IMR-90 (cell line): ENCODE results near the gene CEP72. TPM values are rescaled to one million over a fixed set of nuclear protein-coding genes. Genes with fewer than 3 reads are reported as not detected.

Experiments used
- ATAC-seq: fragments of 200-7000 bp; cut with Tn5 transposase; 2 replicates; pipeline ENCODE4 v1.9.1; 2020; ENCODE audit warnings: low read depth, mild to moderate bottlenecking, moderate library complexity
- BruUV-seq: library from RNA; stranded (reverse); fragments of 400-500 nt; replicated peaks from 2 replicates; lab custom pipeline; 2021; lab: Mats Ljungman, UMichigan
- CTCF ChIA-PET: fragments of 300-600 bp; formaldehyde crosslinking; extraction: SDS; loops from one replicate; lab custom pipeline; 2021; ENCODE audit warnings: antibody characterized with exemption; lab: Yijun Ruan, JAX
- POLR2A ChIA-PET: fragments of 300-600 bp; sonication (Branson Sonifier 250); formaldehyde crosslinking; loops from one replicate; lab custom pipeline; 2022; ENCODE audit warnings: antibody characterized with exemption; ENCODE audit not compliant: unreplicated experiment; lab: Charles Lee
- DNase-seq: peaks from one replicate; pipeline ENCODE4 v3.0.0; 2013
- H2AFZ ChIP-seq: replicated peaks from 2 replicates; pipeline ENCODE3; 2013; ENCODE audit warnings: low read length, mild to moderate bottlenecking; ENCODE audit not compliant: poor library complexity
- H2AK5ac ChIP-seq: 2 replicates; pipeline ENCODE4 v1.6.1; 2013; ENCODE audit warnings: low read depth, low read length, inconsistent platforms
- H2AK9ac ChIP-seq: replicated peaks from 2 replicates; pipeline ENCODE3; 2013; ENCODE audit warnings: mild to moderate bottlenecking, low read depth, low read length, moderate library complexity; ENCODE audit not compliant: poor library complexity
- H2BK120ac ChIP-seq: 2 replicates; pipeline ENCODE4 v1.6.1; 2013; ENCODE audit warnings: low read depth, low read length, inconsistent platforms
- H2BK15ac ChIP-seq: 3 replicates; pipeline ENCODE4 v1.6.1; 2013; ENCODE audit warnings: low read depth, low read length, inconsistent platforms
- H2BK20ac ChIP-seq: 2 replicates; pipeline ENCODE4 v1.6.1; 2013; ENCODE audit warnings: low read depth, mild to moderate bottlenecking, inconsistent platforms, low read length, moderate library complexity
- H2BK5ac ChIP-seq: 2 replicates; pipeline ENCODE4 v1.6.1; 2013; ENCODE audit warnings: mild to moderate bottlenecking, low read depth, low read length, inconsistent platforms; ENCODE audit not compliant: poor library complexity, severe bottlenecking
- H3K14ac ChIP-seq: replicated peaks from 2 replicates; pipeline ENCODE4 v1.6.1; 2013; ENCODE audit warnings: low read depth, low read length, inconsistent platforms
- H3K18ac ChIP-seq: 2 replicates; pipeline ENCODE4 v1.6.1; 2013; ENCODE audit warnings: low read depth, low read length, control low read depth
- H3K23ac ChIP-seq: 2 replicates; pipeline ENCODE4 v1.6.1; 2013; ENCODE audit warnings: low read depth, low read length, inconsistent platforms
- H3K27ac ChIP-seq: 2 replicates; pipeline ENCODE4 v1.5.1; 2013; ENCODE audit warnings: mild to moderate bottlenecking, control low read depth, low read length; ENCODE audit not compliant: insufficient read depth
- H3K27me3 ChIP-seq: 2 replicates; pipeline ENCODE4 v1.6.1; 2013; ENCODE audit warnings: low read length; ENCODE audit not compliant: control insufficient read depth, insufficient read depth
- H3K36me3 ChIP-seq: 2 replicates; pipeline ENCODE4 v1.6.1; 2013; ENCODE audit warnings: low read length, mixed read lengths; ENCODE audit not compliant: control insufficient read depth, insufficient read depth
- H3K4ac ChIP-seq: 2 replicates; pipeline ENCODE4 v1.6.1; 2013; ENCODE audit warnings: low read depth, low read length, inconsistent platforms
- H3K4me1 ChIP-seq: 2 replicates; pipeline ENCODE4 v1.6.1; 2013; ENCODE audit warnings: low read length, mixed read lengths; ENCODE audit not compliant: control insufficient read depth, insufficient read depth
- H3K4me2 ChIP-seq: 2 replicates; pipeline ENCODE4 v1.6.1; 2013; ENCODE audit warnings: low read depth, mild to moderate bottlenecking, control low read depth, low read length, moderate library complexity
- H3K4me3 ChIP-seq: 2 replicates; pipeline ENCODE4 v1.5.1; 2013; ENCODE audit warnings: low read depth, mild to moderate bottlenecking, control low read depth, low read length, moderate library complexity; ENCODE audit not compliant: insufficient read depth
- H3K56ac ChIP-seq: 2 replicates; pipeline ENCODE4 v1.6.1; 2013; ENCODE audit warnings: low read length, inconsistent platforms; ENCODE audit not compliant: insufficient read depth; ENCODE audit errors: extremely low read depth
- H3K79me1 ChIP-seq, 2 experiments: 2 replicates each; pipeline ENCODE4 v1.6.1; 2013; ENCODE audit warnings: low read length in 2 of 2, inconsistent platforms in 1 of 2, low read depth in 1 of 2
- H3K9ac ChIP-seq: 2 replicates; pipeline ENCODE4 v1.6.1; 2013; ENCODE audit warnings: low read depth, low read length, control low read depth
- H3K9me1 ChIP-seq: 2 replicates; pipeline ENCODE4 v1.6.1; 2013; ENCODE audit warnings: low read length, inconsistent platforms; ENCODE audit not compliant: insufficient read depth
- H3K9me3 ChIP-seq: 2 replicates; pipeline ENCODE4 v1.6.1; 2013; ENCODE audit warnings: low read length; ENCODE audit not compliant: control insufficient read depth, insufficient read depth
- H4K20me1 ChIP-seq: 2 replicates; pipeline ENCODE4 v1.6.1; 2013; ENCODE audit warnings: low read length, inconsistent platforms; ENCODE audit not compliant: insufficient read depth
- H4K5ac ChIP-seq: 2 replicates; pipeline ENCODE4 v1.6.1; 2013; ENCODE audit warnings: mild to moderate bottlenecking, low read depth, low read length, control low read depth
- H4K8ac ChIP-seq, 2 experiments: 2 replicates each; pipeline ENCODE4 v1.6.1; 2013; ENCODE audit warnings: low read depth in 2 of 2, low read length in 2 of 2, control low read depth in 1 of 2, inconsistent platforms in 1 of 2
- H4K91ac ChIP-seq: 2 replicates; pipeline ENCODE4 v1.6.1; 2013; ENCODE audit warnings: low read depth, low read length, inconsistent platforms; ENCODE audit not compliant: insufficient read depth
- POLR2A ChIP-seq: IDR thresholded peaks from 2 replicates; pipeline ENCODE4 v1.6.1; 2012; ENCODE audit warnings: mild to moderate bottlenecking, low read depth, low read length
- RCOR1 ChIP-seq: IDR thresholded peaks from 2 replicates; pipeline ENCODE4 v1.6.1; 2012; ENCODE audit warnings: mild to moderate bottlenecking, low read length, improper control_type of control experiment; ENCODE audit not compliant: insufficient replicate concordance
- WGBS, 2 experiments: methylation state at CpG; one replicate each; pipeline versions ENCODE4 v1.1.5 to v1.1.7; 2013; ENCODE audit warnings: missing lambda C conversion rate in 2 of 2; ENCODE audit not compliant: insufficient read length in 1 of 2; ENCODE audit errors: extremely low coverage in 2 of 2; 5-methylcytosine and 5-hydroxymethylcytosine counted together
- dilution Hi-C: fragments of 300-500 bp; cut with HindIII; formaldehyde crosslinking; loops from one replicate; pipeline ENCODE4 v1.14.3; 2018; ENCODE audit warnings: low sequenced_read_pairs; ENCODE audit not compliant: unreplicated experiment
- in situ Hi-C: fragments of 300-500 bp; cut with MboI; formaldehyde crosslinking; loops from 3 replicates; pipeline ENCODE4 v1.14.3; 2019; ENCODE audit warnings: low sequenced_read_pairs, inconsistent platforms, mixed read lengths
- intact Hi-C: fragments of 100-400 bp; cut with micrococcal nuclease; formaldehyde crosslinking; loops from 2 replicates; pipeline ENCODE4 v1.10.0; 2022
- polyA plus RNA-seq, 3 experiments: library from polyadenylated mRNA; depleted of rRNA; stranded (reverse); fragments of >200 nt; gene quantifications; 2 replicates each; pipeline ENCODE4 v1.2.3, GENCODE V29; 2012; ENCODE audit warnings: low replicate concordance in 1 of 3
- total RNA-seq: library from RNA; depleted of rRNA; stranded (reverse); fragments of >200 nt; gene quantifications from 2 replicates; pipeline ENCODE4 v1.2.3, GENCODE V29; 2012

The CEP72 gene
- total and polyA plus RNA-seq, 2 of the 4 experiments (the other 2 are of a cell fraction): 2.9 to 4.3 TPM

DNA sequence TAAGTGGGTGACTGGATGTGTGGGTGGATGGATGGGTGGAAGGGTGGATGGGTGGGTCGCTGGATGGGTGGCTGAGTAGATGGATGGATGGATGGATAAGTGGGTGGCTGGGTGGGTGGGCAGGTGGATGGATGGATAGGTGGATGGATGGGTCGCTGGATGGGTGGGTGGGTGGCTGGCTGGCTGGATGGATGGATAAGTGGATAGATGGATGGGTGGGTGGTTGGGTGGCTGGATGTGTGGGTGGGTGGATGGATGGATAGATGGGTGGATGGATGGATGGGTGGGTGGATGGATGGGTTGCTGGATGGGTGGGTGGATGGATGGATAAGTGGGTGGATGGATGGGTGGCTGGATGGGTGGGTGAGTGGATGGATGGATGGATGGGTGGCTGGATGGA lies 27.3 kb upstream of the CEP72 start:
- Histone ChIP-seq H2BK120ac (no peak overlapping the region), H3K4me2 (no peak overlapping the region), H2BK15ac (no peak overlapping the region), H4K91ac (no peak overlapping the region), H3K56ac (no peak overlapping the region), H4K5ac (no peak overlapping the region), H2AK5ac (no peak overlapping the region), H4K8ac (no peak overlapping the region), H3K9me1 (no peaks in the 10 kb centered on the region; the same call in 1 of the 2 replicates), H3K18ac (no peak overlapping the region), H2AFZ (no peak overlapping the region), H3K4me3 (no peak overlapping the region), H3K79me1 (no peaks in the 10 kb centered on the region), H3K9ac (no peak overlapping the region), H3K36me3 (no peaks in the 10 kb centered on the region), H3K14ac (no peak overlapping the region), H3K4ac (no peak overlapping the region), H4K20me1 (no peaks in the 10 kb centered on the region), H2BK5ac (peak overlapping the region; percentile 26), H3K4me1 (no peaks in the 10 kb centered on the region), H3K23ac (no peak overlapping the region), H2BK20ac (no peak overlapping the region), H3K27me3 (peaks cover 35% of the 10 kb centered on the region), H2AK9ac (no peak overlapping the region), H3K9me3 (0 out of 2 replicates have a peak, but pooled peaks cover 3% of the 10 kb centered on the region), H3K27ac (no peak overlapping the region)
- BruUV-seq: no TSS peak
- no peak for DNase-seq
- 33% methylated on average over 2 of the region's 2 CpGs; no CpG with 5 or more reads in 1 of the 2 experiments for WGBS, 2 experiments
- ChIA-PET POLR2A (no interaction called here), CTCF (no interaction called here)
- TF ChIP-seq RCOR1 (no peak), POLR2A (no peak)
- dilution Hi-C loops (no loop called here), in situ Hi-C loops (no loop called here), intact Hi-C loops (no loop called here)
- ATAC-seq: no peak
